Psoas muscle (tissue), 8 donors: ENCODE data around the gene PCDHA5. TPM values are rescaled to one million over a fixed set of nuclear protein-coding genes. Genes with fewer than 3 reads are reported as not detected.
"Not testable (repeated sequence)": the region's sequence is repeated elsewhere in the genome, so short reads cannot be mapped to it uniquely, and the experiment has no call there.

ENCODE experiments used
- ATAC-seq, 4 donors: fragments of 200-7000 bp; cut with Tn5 transposase; one replicate each; pipeline ENCODE4 v1.9.1; 2020; ENCODE audit warnings: moderate library complexity in 3 of 4, mild to moderate bottlenecking in 2 of 4
- DNase-seq, 2 donors: peaks; one replicate each; pipeline ENCODE4 v3.0.0-alpha.2; 2020
- H3K27ac ChIP-seq: fragments of 200-600 bp; one replicate; pipeline ENCODE4 v1.8.0; 2022
- H3K27me3 ChIP-seq, 3 donors: fragments of 200-600 bp in 1 of 3; one replicate each; pipeline versions ENCODE4 v1.6.1 to v1.8.0; 2013 to 2022; ENCODE audit warnings: low read length in 2 of 3, mild to moderate bottlenecking in 2 of 3, moderate library complexity in 1 of 3; ENCODE audit not compliant: insufficient read depth in 3 of 3
- H3K36me3 ChIP-seq, 2 donors: fragments of 200-600 bp in 1 of 2; one replicate each; pipeline versions ENCODE4 v1.6.1 to v1.8.0; 2013 to 2022; ENCODE audit warnings: low read depth in 1 of 2, mild to moderate bottlenecking in 1 of 2, moderate library complexity in 1 of 2; ENCODE audit not compliant: insufficient read depth in 1 of 2
- H3K4me1 ChIP-seq: fragments of 200-600 bp; one replicate; pipeline ENCODE4 v1.8.0; 2022
- H3K4me3 ChIP-seq: fragments of 200-600 bp; one replicate; pipeline ENCODE4 v1.8.0; 2022; ENCODE audit warnings: mild to moderate bottlenecking
- H3K9me3 ChIP-seq: fragments of 200-600 bp; one replicate; pipeline ENCODE4 v1.8.0; 2022
- WGBS, 3 donors: extraction: QIAGEN DNeasy Blood & Tissue Kit; methylation state at CpG; one replicate each; pipeline versions ENCODE4 v1.1.6 to v1.1.7; 2013; 5-methylcytosine and 5-hydroxymethylcytosine counted together
- intact Hi-C, 2 donors: fragments of 100-400 bp; cut with DNase I; formaldehyde crosslinking; loops; one replicate each; pipeline versions ENCODE4 v1.11.0 to v1.14.2; 2022
- polyA plus RNA-seq, 3 donors: library from polyadenylated mRNA; stranded (reverse); fragments of 200-250 nt; gene quantifications; one replicate each; pipeline ENCODE4 v1.2.3, GENCODE V29; 2013
- total RNA-seq, 4 donors: library from RNA; stranded (reverse); fragmentation: NEBNext Ultra II Directional in 2 of 4; extraction: Animal tissue kit (Norgen Biotek cat#: 25700) in 2 of 4; gene quantifications; one replicate each; pipeline versions ENCODE4 v1.2.1 to v1.2.4, GENCODE V29; 2021 to 2023
- TF ChIP-seq, protein P1 (sequence below): fragments of 200-600 bp; IDR thresholded peaks from one replicate; pipeline ENCODE4 v1.8.0; 2022; ENCODE audit warnings: antibody characterized with exemption
- donor health status: healthy with polysubstance abuse.
- donor health status: DM: no; HTN: no; CAD: no; lungs with moderate emphysema.
- donor health status: Bipolar disorder and iron deficiency.
- donor health status: healthy.
- donor health status: DM: yes; HTN: yes; CAD: no.
- donor health status: DM: no; HTN: no; CAD: no.
- donor health status: DM: no; HTN: no; CAD: no.
- donor health status: DM: yes; HTN: yes; CAD: no.

Gene PCDHA5
- total and polyA plus RNA-seq, 7 donors, result 0.01 TPM; not detected in 6

GRCh38 chr5:140828362-140828737 is 6.9 kb downstream of the PCDHA5 start:
- TF ChIP-seq, protein P1, sequence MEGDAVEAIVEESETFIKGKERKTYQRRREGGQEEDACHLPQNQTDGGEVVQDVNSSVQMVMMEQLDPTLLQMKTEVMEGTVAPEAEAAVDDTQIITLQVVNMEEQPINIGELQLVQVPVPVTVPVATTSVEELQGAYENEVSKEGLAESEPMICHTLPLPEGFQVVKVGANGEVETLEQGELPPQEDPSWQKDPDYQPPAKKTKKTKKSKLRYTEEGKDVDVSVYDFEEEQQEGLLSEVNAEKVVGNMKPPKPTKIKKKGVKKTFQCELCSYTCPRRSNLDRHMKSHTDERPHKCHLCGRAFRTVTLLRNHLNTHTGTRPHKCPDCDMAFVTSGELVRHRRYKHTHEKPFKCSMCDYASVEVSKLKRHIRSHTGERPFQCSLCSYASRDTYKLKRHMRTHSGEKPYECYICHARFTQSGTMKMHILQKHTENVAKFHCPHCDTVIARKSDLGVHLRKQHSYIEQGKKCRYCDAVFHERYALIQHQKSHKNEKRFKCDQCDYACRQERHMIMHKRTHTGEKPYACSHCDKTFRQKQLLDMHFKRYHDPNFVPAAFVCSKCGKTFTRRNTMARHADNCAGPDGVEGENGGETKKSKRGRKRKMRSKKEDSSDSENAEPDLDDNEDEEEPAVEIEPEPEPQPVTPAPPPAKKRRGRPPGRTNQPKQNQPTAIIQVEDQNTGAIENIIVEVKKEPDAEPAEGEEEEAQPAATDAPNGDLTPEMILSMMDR, result no peak
- Histone ChIP-seq H3K4me3 (no peak overlapping the region), H3K4me1 (no peaks in the 10 kb centered on the region), H3K36me3 (no peaks in the 10 kb centered on the region), H3K9me3 (peaks cover 5% of the 10 kb centered on the region), H3K27me3 (peaks cover 0 to 34% (median 8%) of the 10 kb centered on the region in 3 donors), H3K27ac (no peak overlapping the region)
- ATAC-seq, result no peak
- DNase-seq, result no peak
- intact Hi-C loops, result no loop called here
- 9 to 20% (median 20%) methylated on average over 16 to 18 of the region's 18 CpGs for WGBS, 3 donors

GRCh38 chr5:140829511-140830501 is 8.4 kb downstream of the PCDHA5 start:
- H3K9me3 ChIP-seq, H3K4me3 ChIP-seq, H3K4me1 ChIP-seq, ATAC-seq, H3K27ac ChIP-seq, H3K36me3 ChIP-seq, DNase-seq, intact Hi-C loops: not testable (repeated sequence)
- 36 to 48% (median 38%) methylated on average over 96 to 106 of the region's 106 CpGs for WGBS, 3 donors
- peaks cover 0 to 42% (median 8%) of the 10 kb centered on the region in 3 donors for H3K27me3 ChIP-seq

DNA sequence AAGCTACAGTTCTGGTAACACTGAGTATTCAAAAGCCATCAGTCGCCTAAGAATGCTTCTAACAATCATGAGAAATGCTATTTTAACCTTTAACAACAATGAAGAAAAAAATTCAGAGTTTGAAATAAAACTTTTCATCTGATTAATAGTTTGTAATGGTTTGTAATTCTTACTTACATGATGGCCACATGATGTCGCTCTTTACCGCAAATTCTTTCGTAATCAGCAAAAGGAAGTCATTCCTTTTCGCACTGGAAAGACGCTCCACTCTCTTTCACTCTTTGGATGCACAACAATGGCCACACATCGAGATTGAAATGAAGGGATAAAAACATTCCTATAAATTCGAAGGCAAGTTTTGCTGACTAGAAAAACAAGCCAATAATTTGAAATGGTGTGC is 12.6 kb downstream of the PCDHA5 start, which contains the start of gene PCDHA7:
TSS of gene PCDHA7 (plus strand) at position 277 of the 400 bp plus-strand sequence. CDS start at position 392, 115 bp downstream.
- TF ChIP-seq, protein P1, result no peak
- Histone ChIP-seq H3K4me1 (no peaks in the 10 kb centered on the region), H3K4me3 (no peak within 1 kb of the TSS), H3K9me3 (peaks cover 21% of the 10 kb centered on the region), H3K27me3 (peaks cover 0 to 31% (median 5%) of the 10 kb centered on the region in 3 donors), H3K36me3 (no peaks in the 10 kb centered on the region), H3K27ac (no peak within 1 kb of the TSS)
- intact Hi-C loops, result no loop called here
- DNase-seq (no peak), ATAC-seq (no peak)
- WGBS, 3 donors, result 7 to 14% (median 8%) methylated on average over 8 of the region's 8 CpGs

- H3K4me3 ChIP-seq, ATAC-seq, intact Hi-C loops, H3K27ac ChIP-seq, DNase-seq, H3K4me1 ChIP-seq, H3K36me3 ChIP-seq: not testable (repeated sequence)
- peaks cover 0 to 31% (median 5%) of the 10 kb centered on the region in 3 donors for H3K27me3 ChIP-seq
- WGBS, 3 donors, result 13 to 21% (median 16%) methylated on average over 23 to 26 of the region's 38 CpGs
- peaks cover 16% of the 10 kb centered on the region for H3K9me3 ChIP-seq
These were observed 13.1 kb downstream of the PCDHA5 start for GRCh38 chr5:140834439-140835008.

DNA sequence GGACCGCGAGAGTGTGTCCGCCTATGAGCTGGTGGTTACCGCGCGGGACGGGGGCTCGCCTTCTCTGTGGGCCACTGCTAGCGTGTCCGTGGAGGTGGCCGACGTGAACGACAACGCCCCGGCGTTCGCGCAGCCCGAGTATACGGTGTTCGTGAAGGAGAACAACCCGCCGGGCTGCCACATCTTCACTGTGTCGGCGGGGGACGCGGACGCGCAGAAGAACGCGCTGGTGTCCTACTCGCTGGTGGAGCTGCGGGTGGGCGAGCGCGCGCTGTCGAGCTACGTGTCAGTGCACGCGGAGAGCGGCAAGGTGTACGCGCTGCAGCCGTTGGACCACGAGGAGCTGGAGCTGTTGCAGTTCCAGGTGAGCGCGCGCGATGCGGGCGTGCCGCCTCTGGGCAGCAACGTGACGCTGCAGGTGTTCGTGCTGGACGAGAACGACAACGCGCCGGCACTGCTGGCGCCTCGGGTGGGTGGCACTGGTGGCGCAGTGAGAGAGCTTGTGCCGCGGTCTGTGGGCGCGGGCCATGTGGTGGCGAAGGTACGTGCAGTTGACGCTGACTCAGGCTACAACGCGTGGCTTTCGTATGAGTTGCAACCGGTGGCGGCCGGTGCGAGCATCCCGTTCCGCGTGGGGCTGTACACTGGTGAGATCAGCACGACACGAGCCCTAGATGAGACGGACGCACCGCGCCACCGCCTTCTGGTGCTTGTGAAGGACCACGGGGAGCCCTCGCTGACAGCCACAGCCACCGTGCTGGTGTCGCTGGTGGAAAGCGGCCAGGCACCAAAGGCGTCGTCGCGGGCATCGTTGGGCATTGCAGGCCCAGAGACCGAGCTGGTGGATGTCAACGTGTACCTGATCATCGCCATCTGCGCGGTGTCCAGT is 14.5 kb downstream of the PCDHA5 start:
- no peaks in the 10 kb centered on the region for H3K36me3 ChIP-seq
- WGBS, 3 donors, result 36 to 45% (median 37%) methylated on average over 90 to 103 of the region's 103 CpGs
- H3K27me3 ChIP-seq, result peaks cover 0 to 31% (median 5%) of the 10 kb centered on the region in 3 donors

More for the DNA sequence above, 14.5 kb downstream of the PCDHA5 start:
- Histone ChIP-seq H3K9me3 (peaks cover 16% of the 10 kb centered on the region), H3K27ac (no peak overlapping the region), H3K4me1 (no peaks in the 10 kb centered on the region), H3K4me3 (no peak overlapping the region)
- ATAC-seq, result no peak
- intact Hi-C loops, result no loop called here
- peak in 1 of 2 donors; percentile 31 for DNase-seq
- TF ChIP-seq, protein P1, result no peak
